Stomach smooth muscle (tissue), 2 donors: Measurements from ENCODE around the gene SPDYE5.
"Not testable (repeated sequence)": the region's sequence is repeated elsewhere in the genome, so short reads cannot be mapped to it uniquely, and the experiment has no call there.

ENCODE experiments used
- H3K27ac ChIP-seq: one replicate; pipeline ENCODE4 v1.7.0; 2013; ENCODE audit warnings: mild to moderate bottlenecking, low read length, inconsistent platforms
- H3K27me3 ChIP-seq, 2 donors: one replicate each; pipeline ENCODE4 v1.7.0; 2013; ENCODE audit warnings: low read length in 2 of 2; ENCODE audit not compliant: insufficient read depth in 2 of 2, control insufficient read depth in 1 of 2
- H3K36me3 ChIP-seq, 2 donors: one replicate each; pipeline ENCODE4 v1.7.0; 2013; ENCODE audit warnings: low read length in 2 of 2; ENCODE audit not compliant: control insufficient read depth in 2 of 2, insufficient read depth in 2 of 2
- H3K4me1 ChIP-seq: one replicate; pipeline ENCODE4 v1.7.0; 2013; ENCODE audit warnings: low read length; ENCODE audit not compliant: control insufficient read depth, insufficient read depth
- H3K4me3 ChIP-seq, 2 donors: one replicate each; pipeline ENCODE4 v1.7.0; 2013; ENCODE audit warnings: low read length in 2 of 2
- H3K9ac ChIP-seq, 2 donors: one replicate each; pipeline ENCODE4 v1.7.0; 2013; ENCODE audit warnings: low read length in 2 of 2, mild to moderate bottlenecking in 1 of 2
- H3K9me3 ChIP-seq, 2 donors: one replicate each; pipeline ENCODE4 v1.7.0; 2013; ENCODE audit warnings: low read length in 2 of 2; ENCODE audit not compliant: control insufficient read depth in 2 of 2
- donor health status: healthy.
- donor health status: Pancreatic carcinoma.

SPDYE5 gene

DNA sequence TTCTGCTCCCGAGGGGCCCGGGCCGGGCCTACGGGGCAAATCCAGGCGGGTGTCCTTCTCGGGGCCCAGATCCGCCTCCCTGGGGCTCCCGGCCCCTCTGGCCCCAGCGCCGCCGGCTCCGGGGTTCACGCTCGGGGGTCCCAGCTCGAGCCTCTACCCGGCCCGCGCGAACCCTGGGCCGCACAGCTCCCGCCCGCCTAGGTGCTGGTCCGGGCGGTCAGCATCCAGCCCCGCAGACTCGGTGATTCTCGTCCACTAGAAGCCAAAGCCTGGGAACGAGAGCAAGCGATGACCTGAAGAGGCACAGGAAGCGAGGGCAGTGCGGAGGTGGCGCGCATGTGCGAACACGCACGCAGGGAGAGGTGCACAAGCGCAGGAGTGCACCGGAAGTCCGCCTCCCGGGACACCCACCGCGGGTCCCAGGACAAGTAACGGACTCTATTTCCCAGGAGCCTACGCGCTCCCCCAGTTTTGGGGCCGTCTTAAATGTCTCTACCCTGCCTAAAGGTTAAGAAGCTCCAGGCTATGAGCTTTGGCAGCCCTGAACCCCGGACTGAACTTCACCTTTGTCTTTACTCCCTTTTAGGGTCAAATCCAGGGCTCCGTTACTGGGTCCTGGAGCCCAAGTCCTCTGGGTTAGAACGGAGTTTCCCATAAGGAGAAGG lies 6.0 kb upstream of the SPDYE5 start, which contains the start of gene POM121C:
POM121C (minus strand) TSS at position 321 of the 665 bp plus-strand sequence. CDS start 44,803 bp downstream, outside the sequence.
- peak within 1 kb of the TSS; percentile 72 to 75 for H3K9ac ChIP-seq
- H3K9me3 ChIP-seq, H3K4me1 ChIP-seq, H3K36me3 ChIP-seq, H3K27me3 ChIP-seq: not testable (repeated sequence)
- peak within 1 kb of the TSS; percentile 62 for H3K27ac ChIP-seq
- H3K4me3 ChIP-seq = peak within 1 kb of the TSS; percentile 69 to 77

DNA sequence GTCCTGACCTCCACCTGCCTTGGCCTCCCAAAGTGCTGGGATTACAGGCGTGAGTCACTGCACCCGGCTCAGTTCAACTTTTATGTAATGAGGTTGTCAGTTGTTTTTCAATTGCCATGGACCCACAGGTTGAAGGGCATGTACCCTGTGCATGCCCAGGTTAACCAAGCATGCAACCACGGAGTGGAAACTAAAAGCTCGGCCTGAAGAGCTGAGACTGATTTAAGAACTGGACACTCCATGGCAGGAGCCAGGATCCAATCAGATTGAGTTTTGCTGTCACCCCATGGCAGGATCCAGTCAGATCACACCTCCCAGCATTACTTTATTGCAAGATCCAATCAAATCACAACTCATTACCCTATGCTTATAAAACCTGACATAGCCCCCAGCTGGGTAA lies 16.9 kb downstream of the SPDYE5 start:
- not testable (repeated sequence) for H3K9me3 ChIP-seq, H3K27me3 ChIP-seq, H3K9ac ChIP-seq, H3K4me3 ChIP-seq, H3K27ac ChIP-seq, H3K4me1 ChIP-seq, H3K36me3 ChIP-seq

DNA sequence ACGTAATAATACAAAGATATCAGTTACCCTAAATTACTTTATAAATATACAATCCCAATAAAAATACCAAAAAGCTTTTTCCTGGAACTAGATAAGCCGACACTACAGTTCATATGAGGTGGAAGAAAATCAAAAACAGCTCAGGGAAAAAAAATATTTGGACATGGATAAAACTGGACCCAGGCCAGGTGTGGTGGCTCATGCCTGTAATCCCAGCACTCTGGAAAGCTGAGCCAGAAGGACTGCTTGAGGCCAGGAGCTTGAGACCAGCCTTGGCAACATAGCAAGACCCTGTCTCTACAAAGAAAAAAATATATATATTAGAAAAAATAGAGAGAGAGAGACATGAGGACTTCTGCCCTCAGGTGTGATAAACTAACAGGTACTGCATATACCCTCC lies 26.7 kb downstream of the SPDYE5 start:
- not testable (repeated sequence) for H3K36me3 ChIP-seq, H3K27ac ChIP-seq, H3K9ac ChIP-seq, H3K4me3 ChIP-seq, H3K4me1 ChIP-seq, H3K27me3 ChIP-seq, H3K9me3 ChIP-seq

DNA sequence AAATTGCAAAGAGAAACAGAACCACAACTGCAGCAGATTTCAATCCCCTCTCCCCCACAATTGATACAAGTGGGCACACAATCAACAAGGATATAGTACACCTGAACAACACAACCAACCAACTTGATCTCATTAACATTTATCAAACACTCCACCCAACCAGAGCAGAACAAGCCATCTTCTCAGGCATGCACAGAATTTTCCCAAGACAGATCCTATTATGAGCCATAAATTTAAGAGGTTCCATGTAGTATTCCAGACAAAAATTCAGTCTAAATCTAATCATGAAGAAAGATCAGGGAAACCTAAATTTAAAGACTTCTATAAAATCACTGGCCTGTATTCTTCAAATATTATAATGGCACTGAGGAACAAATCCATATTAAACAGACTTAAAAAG lies 29.6 kb downstream of the SPDYE5 start:
- not testable (repeated sequence) for H3K4me3 ChIP-seq, H3K9ac ChIP-seq, H3K4me1 ChIP-seq, H3K36me3 ChIP-seq, H3K9me3 ChIP-seq, H3K27ac ChIP-seq, H3K27me3 ChIP-seq

DNA sequence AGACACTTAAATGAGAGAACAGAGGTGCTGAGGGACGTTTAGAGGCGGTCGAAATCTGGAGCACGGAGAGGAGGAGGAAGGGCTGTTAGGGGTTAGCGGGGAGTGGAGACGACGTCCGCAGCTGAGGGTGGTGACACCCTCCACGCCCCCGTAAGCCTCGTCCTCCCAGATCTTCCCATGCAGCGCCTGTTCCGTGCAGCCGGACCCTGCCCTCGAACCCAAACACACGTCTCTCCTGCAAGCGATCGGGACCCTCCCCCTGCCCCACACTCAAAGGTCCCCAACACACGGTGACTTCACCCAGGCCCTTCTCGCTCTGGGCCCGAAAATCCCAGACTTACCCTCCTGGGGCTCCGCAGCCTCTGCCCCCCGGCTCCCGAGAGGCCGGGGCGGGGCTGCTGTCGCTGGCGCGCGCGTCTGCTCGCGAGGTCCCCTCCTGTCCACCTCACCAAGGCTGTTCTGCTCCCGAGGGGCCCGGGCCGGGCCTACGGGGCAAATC lies 35.2 kb downstream of the SPDYE5 start:
- Histone ChIP-seq H3K4me1 (peaks cover 11% of the 10 kb centered on the region), H3K9ac (peak overlapping the region; percentile 79 to 82), H3K4me3 (peak overlapping the region; percentile 84 to 86), H3K27ac (peak overlapping the region; percentile 67)
- not testable (repeated sequence) for H3K27me3 ChIP-seq, H3K36me3 ChIP-seq, H3K9me3 ChIP-seq

DNA sequence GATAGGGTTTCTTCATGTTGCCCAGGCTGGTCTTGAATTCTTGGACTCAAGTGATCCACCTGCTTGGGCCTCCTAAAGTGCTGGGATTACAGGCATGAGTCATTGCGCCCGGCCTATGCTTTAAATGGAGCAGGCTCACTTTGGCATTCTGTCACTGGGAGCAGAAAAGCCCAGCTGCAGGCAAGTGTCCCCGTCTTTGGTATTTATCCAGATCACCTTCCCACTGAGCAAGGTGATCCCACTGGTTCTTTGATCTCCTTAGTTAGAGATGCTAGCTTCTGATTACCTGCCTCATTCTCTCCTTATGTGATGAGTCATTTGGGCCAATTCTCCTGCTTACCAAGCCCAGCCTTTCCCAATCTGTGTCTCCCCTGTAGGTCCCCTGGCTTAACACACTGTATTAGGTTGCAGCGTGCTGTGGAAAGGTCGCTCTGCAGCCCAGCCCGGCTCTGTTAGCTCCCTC lies 39.3 kb downstream of the SPDYE5 start:
- H3K27me3 ChIP-seq = no peaks in the 10 kb centered on the region
- H3K4me1 ChIP-seq = peaks cover 10% of the 10 kb centered on the region
- H3K9ac ChIP-seq = no peak overlapping the region
- no peak overlapping the region for H3K4me3 ChIP-seq
- no peak overlapping the region for H3K27ac ChIP-seq
- peaks cover 0 to 1% of the 10 kb centered on the region in 2 donors for H3K36me3 ChIP-seq
- no peaks in the 10 kb centered on the region for H3K9me3 ChIP-seq

DNA sequence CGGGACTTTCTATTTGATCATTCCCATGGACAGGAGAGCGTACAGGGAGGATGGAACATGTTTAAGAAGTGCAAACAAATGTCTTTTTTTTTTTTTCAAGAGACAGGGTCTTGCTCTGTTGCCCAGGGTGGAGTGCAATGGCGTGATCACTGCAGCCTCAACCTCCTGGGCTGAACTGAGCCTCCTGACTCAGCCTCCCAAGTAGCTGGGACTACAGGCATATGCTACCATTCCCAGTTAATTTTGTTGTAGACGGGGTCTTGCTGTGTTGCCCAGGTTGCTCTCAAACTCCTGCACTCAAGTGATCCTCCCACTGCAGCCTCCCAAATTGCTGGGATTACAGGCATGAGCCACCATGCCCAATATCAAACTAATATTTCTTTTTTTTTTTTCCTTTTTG lies 40.5 kb downstream of the SPDYE5 start:
- H3K4me3 ChIP-seq = no peak overlapping the region
- peaks cover 7 to 8% of the 10 kb centered on the region in 2 donors for H3K36me3 ChIP-seq
- H3K4me1 ChIP-seq = no peaks in the 10 kb centered on the region
- no peaks in the 10 kb centered on the region for H3K9me3 ChIP-seq
- no peak overlapping the region for H3K27ac ChIP-seq
- no peaks in the 10 kb centered on the region for H3K27me3 ChIP-seq
- H3K9ac ChIP-seq = no peak overlapping the region

DNA sequence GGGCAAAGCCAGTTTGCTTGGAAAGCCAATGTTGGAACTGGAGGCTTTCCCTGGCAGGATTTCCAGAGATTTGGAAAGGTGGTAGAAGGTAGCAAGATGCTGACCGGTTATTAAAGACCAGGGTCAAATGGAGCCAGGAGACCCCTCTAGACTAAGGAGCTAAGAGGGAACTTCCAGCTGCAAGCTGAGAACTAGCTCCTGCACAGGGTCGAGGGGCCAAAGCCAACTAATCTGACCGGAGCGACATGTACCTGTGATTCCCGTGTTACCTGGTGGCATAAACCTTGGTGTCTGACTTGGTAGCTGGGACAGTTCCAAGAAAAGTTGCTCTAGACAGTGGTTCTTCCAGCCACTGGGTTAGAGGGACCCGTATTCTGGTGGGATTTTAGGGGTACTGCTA lies 41.8 kb downstream of the SPDYE5 start:
- H3K4me1 ChIP-seq = no peaks in the 10 kb centered on the region
- H3K9me3 ChIP-seq = no peaks in the 10 kb centered on the region
- peaks cover 8 to 10% of the 10 kb centered on the region in 2 donors for H3K36me3 ChIP-seq
- no peaks in the 10 kb centered on the region for H3K27me3 ChIP-seq
- no peak overlapping the region for H3K27ac ChIP-seq
- no peak overlapping the region for H3K9ac ChIP-seq
- no peak overlapping the region for H3K4me3 ChIP-seq

DNA sequence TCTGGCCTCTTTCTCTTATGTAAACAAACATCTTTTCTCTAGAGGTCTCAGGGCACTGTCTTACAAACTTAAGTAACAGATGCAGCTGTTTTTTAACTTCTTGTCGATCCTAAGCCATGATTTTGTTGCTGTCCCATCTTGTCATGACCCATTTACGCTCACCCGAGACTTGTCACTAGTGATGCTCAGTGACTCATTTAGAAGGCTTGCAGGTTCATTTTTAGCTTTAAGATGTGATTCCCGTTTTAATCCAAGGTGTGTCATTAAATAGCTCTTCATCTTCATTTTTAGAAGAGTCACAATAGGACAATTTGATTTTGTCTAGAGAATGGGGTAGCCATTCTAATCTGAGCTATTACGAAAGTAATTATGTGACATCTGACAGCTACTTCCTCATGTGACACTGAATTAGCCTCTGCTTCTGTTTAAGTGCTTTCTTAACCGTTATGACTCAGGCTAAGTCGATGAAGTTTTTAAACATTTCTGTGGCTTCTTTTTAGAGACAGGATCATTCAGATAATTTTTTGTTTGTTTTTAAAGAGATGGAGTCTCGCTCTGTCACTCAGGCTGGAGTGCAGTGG lies 42.7 kb downstream of the SPDYE5 start:
- no peaks in the 10 kb centered on the region for H3K4me1 ChIP-seq
- H3K9ac ChIP-seq = no peak overlapping the region
- H3K27me3 ChIP-seq = no peaks in the 10 kb centered on the region
- H3K4me3 ChIP-seq = no peak overlapping the region
- peaks cover 8 to 15% of the 10 kb centered on the region in 2 donors for H3K36me3 ChIP-seq
- H3K9me3 ChIP-seq = no peaks in the 10 kb centered on the region
- no peak overlapping the region for H3K27ac ChIP-seq

DNA sequence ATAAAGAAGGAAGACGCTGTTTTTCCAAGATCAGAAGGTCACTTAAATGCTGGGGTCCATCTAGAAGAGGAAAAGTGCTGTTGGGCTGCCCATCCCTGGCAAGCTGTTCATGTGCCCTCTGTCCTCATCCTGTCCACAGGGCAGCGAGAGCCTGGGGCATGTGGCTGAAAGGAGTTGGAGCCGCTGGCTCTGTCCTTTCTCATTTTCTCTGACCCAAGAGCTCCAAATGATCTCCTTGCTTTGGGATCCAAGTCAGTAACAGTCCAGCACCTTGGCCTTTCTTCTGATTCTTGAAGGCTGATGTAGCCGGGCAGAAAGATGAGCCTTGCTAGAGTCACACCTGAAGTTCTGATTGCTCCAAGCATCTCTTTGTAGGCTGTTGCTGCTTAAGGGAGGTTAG lies 44.4 kb downstream of the SPDYE5 start:
- no peak overlapping the region for H3K4me3 ChIP-seq
- H3K4me1 ChIP-seq = no peaks in the 10 kb centered on the region
- H3K27me3 ChIP-seq = no peaks in the 10 kb centered on the region
- H3K36me3 ChIP-seq = peaks cover 10 to 17% of the 10 kb centered on the region in 2 donors
- no peak overlapping the region for H3K9ac ChIP-seq
- H3K9me3 ChIP-seq = no peaks in the 10 kb centered on the region
- no peak overlapping the region for H3K27ac ChIP-seq

DNA sequence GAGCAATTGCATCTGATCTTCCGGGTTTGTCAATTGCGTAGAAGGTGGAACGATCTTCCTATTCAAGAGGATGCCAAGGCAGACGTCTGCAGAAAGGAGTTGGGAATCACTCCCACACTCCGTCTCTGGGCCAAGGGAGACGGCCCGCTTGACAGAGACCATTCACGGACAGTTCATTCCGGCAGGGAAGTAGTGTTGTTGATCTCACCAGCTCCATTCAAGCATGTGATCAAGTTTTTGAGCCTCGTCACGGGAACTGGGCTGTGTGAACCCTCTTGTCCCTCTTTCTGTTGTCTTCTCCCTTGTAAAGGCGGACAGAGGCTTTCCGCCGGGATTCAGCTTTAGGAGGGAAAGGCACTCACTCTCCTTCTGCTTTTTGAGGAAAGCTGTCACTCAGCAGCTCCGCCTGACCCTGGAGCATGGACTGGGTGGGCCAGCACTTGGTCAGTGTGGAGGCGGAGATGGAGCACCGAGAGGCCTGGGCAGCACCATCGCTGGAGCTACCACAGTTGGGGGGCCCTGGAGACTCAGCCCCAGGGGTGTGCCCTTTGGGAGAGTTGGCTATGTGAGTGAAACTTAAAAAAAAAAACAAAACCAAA lies 44.9 kb downstream of the SPDYE5 start:
- Histone ChIP-seq H3K4me1 (no peaks in the 10 kb centered on the region), H3K36me3 (peaks cover 13 to 21% of the 10 kb centered on the region in 2 donors), H3K27me3 (no peaks in the 10 kb centered on the region), H3K9me3 (no peaks in the 10 kb centered on the region), H3K27ac (no peak overlapping the region), H3K4me3 (no peak overlapping the region), H3K9ac (no peak overlapping the region)
